Nephron progenitor cell (in vitro differentiated cells): ENCODE data around the gene CHFR.

ENCODE experiments used
- DNase-seq: peaks from one replicate; pipeline ENCODE4 v3.0.0; 2021
- H3K27ac Mint-ChIP-seq: 2 replicates; pipeline ENCODE4 v1.8.0; 2021; ENCODE audit warnings: mild to moderate bottlenecking, moderate library complexity, mixed read lengths
- H3K27me3 Mint-ChIP-seq: 2 replicates; pipeline ENCODE4 v1.8.0; 2021; ENCODE audit warnings: mild to moderate bottlenecking, low read depth, mixed read lengths; ENCODE audit not compliant: poor library complexity
- H3K36me3 Mint-ChIP-seq: 2 replicates; pipeline ENCODE4 v1.8.0; 2021; ENCODE audit warnings: low read depth, mixed read lengths
- H3K4me1 Mint-ChIP-seq: 2 replicates; pipeline ENCODE4 v1.8.0; 2021; ENCODE audit warnings: mixed read lengths
- H3K4me3 Mint-ChIP-seq: 2 replicates; pipeline ENCODE4 v1.8.0; 2021; ENCODE audit warnings: mild to moderate bottlenecking, moderate library complexity, mixed read lengths
- H3K9me3 Mint-ChIP-seq: 2 replicates; pipeline ENCODE4 v1.8.0; 2021; ENCODE audit warnings: mild to moderate bottlenecking, moderate library complexity, mixed read lengths
- TF ChIP-seq, protein P1 (sequence below): fragments of 200-600 bp; sonication (generic); IDR thresholded peaks from 2 replicates; pipeline ENCODE4 v1.5.0; 2021; ENCODE audit warnings: antibody characterized with exemption

CHFR gene

DNA sequence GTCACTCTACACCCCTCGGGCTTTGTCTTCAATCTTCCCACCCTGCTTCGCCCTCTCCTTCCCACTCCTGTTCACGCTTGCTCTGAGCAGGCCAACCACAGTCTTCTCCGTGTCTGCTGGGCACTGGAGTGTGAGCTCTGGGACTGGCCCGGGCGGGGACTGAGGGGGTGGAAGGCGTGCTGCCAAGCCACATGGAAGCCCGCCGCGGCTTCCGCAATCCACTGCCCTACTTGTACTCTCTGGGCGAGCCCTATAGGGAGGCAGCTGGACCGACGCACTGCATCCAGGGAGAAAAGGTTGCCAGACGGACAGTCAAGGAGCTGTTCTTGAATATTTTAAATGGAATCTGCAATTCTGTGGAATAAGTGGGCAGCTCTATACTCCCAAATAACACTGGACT lies 83.5 kb downstream of the CHFR start:
- Mint-ChIP-seq H3K36me3 (peaks cover 63% of the 10 kb centered on the region), H3K9me3 (peaks cover 1% of the 10 kb centered on the region), H3K27me3 (no peaks in the 10 kb centered on the region), H3K27ac (no peak overlapping the region), H3K4me3 (no peak overlapping the region), H3K4me1 (no peaks in the 10 kb centered on the region)
- no peak for DNase-seq
- TF ChIP-seq, protein P1, sequence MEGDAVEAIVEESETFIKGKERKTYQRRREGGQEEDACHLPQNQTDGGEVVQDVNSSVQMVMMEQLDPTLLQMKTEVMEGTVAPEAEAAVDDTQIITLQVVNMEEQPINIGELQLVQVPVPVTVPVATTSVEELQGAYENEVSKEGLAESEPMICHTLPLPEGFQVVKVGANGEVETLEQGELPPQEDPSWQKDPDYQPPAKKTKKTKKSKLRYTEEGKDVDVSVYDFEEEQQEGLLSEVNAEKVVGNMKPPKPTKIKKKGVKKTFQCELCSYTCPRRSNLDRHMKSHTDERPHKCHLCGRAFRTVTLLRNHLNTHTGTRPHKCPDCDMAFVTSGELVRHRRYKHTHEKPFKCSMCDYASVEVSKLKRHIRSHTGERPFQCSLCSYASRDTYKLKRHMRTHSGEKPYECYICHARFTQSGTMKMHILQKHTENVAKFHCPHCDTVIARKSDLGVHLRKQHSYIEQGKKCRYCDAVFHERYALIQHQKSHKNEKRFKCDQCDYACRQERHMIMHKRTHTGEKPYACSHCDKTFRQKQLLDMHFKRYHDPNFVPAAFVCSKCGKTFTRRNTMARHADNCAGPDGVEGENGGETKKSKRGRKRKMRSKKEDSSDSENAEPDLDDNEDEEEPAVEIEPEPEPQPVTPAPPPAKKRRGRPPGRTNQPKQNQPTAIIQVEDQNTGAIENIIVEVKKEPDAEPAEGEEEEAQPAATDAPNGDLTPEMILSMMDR = no peak

GRCh38 chr12:132803125-132803524 lies 84.3 kb downstream of the CHFR start:
- Mint-ChIP-seq H3K4me1 (no peaks in the 10 kb centered on the region), H3K27ac (peak overlapping the region; percentile 74), H3K27me3 (no peaks in the 10 kb centered on the region), H3K4me3 (no peak overlapping the region), H3K36me3 (peaks cover 59% of the 10 kb centered on the region), H3K9me3 (no peaks in the 10 kb centered on the region)
- TF ChIP-seq, protein P1 = no peak
- DNase-seq = no peak

DNA sequence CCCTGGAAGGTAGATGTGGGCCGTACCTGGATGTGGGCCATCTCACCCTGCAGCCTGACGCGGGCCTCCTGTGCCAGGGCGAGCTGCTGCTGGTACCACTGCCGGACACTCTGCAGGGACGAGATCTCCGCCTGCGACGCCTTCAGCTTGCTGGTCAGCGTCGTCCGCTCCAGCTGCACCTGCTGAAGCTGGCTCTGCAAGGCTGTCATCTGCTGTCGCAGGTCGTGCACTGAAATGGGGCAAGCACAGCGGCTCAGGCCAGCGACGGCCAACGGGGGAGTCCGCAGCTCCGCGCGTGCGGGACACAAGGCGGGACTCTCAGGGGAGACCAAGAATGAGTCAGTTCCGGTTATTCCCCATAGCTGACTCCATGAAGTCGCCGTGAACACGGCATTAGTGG lies 85.7 kb downstream of the CHFR start:
- DNase-seq = no peak
- H3K27ac Mint-ChIP-seq = no peak overlapping the region
- TF ChIP-seq, protein P1 = no peak
- peaks cover 56% of the 10 kb centered on the region for H3K36me3 Mint-ChIP-seq
- no peaks in the 10 kb centered on the region for H3K9me3 Mint-ChIP-seq
- no peaks in the 10 kb centered on the region for H3K27me3 Mint-ChIP-seq
- H3K4me3 Mint-ChIP-seq = no peak overlapping the region
- H3K4me1 Mint-ChIP-seq = no peaks in the 10 kb centered on the region

DNA sequence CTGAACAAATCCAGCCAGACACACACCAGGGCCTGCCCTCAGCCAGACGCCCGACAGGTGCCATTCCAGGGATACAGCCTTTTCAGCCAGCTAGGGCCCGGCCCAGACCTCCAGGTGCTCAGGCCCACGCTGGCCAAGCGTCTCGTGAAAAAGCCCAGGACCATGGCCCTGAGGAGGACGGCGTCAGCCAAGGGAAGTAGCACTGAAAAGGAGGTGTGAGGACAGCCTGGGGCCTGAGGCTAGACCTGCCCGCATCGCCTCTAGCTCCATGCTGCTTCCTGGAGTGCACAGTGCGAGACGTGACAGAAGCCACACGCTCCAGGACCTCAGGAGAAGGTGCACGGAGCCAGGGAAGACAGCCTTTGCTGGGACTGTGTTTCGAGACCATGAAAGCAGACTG lies 88.6 kb downstream of the CHFR start:
- TF ChIP-seq, protein P1 = no peak
- peaks cover 67% of the 10 kb centered on the region for H3K36me3 Mint-ChIP-seq

DNA sequence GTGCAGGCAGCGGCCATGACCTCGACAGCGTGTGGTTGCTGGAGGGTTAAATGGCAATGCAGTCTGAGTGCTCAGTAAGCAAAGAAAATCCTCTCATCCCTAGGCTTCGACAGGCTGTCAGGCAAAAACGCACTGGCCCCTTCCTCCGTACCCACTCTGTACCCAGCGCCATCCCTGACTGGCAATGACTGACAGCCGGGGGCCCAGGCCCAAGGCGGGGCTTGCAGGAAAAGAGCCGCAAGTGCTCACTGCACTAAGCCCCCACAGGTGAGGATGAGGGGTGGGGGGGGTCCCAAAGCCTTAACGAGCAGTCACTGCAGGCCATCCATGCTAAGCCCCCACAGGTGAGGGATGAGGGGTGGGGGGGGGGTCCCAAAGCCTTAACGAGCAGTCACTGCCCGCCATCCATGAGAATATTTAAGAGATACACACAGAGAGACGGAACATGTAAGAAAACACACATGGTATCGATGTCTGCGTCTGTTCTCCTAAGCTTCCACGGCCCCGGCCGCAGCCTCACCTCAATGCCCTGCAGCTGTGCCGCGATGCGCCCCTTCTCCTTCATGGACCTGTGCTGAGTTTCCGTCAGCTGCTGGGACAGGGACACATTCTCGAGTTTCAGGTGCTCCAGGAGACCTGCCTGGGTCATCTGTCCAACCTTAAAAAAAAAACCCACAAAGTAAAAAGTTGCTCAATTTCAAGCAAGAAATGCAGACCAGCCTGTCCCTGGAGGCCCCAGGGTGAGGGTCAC lies 89.4 kb downstream of the CHFR start:
- Mint-ChIP-seq H3K27ac (no peak overlapping the region), H3K4me1 (no peaks in the 10 kb centered on the region)

More for the DNA sequence above, 88.6 kb downstream of the CHFR start:
- Mint-ChIP-seq H3K9me3 (peaks cover under 1% of the 10 kb centered on the region), H3K27me3 (no peaks in the 10 kb centered on the region), H3K27ac (no peak overlapping the region), H3K4me1 (no peaks in the 10 kb centered on the region), H3K4me3 (no peak overlapping the region)
- DNase-seq = no peak

More for the DNA sequence above, 89.4 kb downstream of the CHFR start:
- Mint-ChIP-seq H3K27me3 (no peaks in the 10 kb centered on the region), H3K9me3 (peaks cover 4% of the 10 kb centered on the region), H3K4me3 (no peak overlapping the region), H3K36me3 (peaks cover 62% of the 10 kb centered on the region)
- no peak for DNase-seq
- TF ChIP-seq, protein P1 = no peak
